Thyroid gland (tissue), 4 donors: Measurements from ENCODE around the gene RBM41.

Source experiments
- CTCF ChIP-seq, 6 experiments: fragments of 200-600 bp in 3 of 6; fragments of 450-650 bp in 3 of 6; sonication (generic) in 3 of 6; IDR thresholded peaks; one replicate each; pipeline ENCODE4 v1.5.1; 2016 to 2019; ENCODE audit warnings: antibody characterized with exemption in 6 of 6, mild to moderate bottlenecking in 2 of 6, inconsistent platforms in 1 of 6, moderate library complexity in 1 of 6
- POLR2A ChIP-seq, 2 donors: fragments of 450-650 bp; IDR thresholded peaks; one replicate each; pipeline ENCODE4 v1.6.1; 2017; ENCODE audit warnings: antibody characterized with exemption in 2 of 2, mild to moderate bottlenecking in 2 of 2, moderate library complexity in 1 of 2

- TF ChIP-seq CTCF (IDR thresholded peaks at IDR 0.05) = no peak
- no peak for TF ChIP-seq POLR2A (IDR thresholded peaks at IDR 0.05)
Observed at GRCh38 chrX:107135965-107136307, 17.3 kb upstream of the RBM41 start.
